Astrocyte (in vitro differentiated cells and primary cell): ENCODE results near the gene BTF3.

Experiments
- CTCF ChIP-seq: IDR thresholded peaks from 2 replicates; pipeline ENCODE4 v1.5.1; 2011; ENCODE audit warnings: low read depth, mild to moderate bottlenecking, inconsistent platforms, low read length, moderate library complexity; ENCODE audit not compliant: insufficient read depth
- EZH2 ChIP-seq: IDR thresholded peaks from 2 replicates; pipeline ENCODE4 v1.6.1; 2012; ENCODE audit warnings: mild to moderate bottlenecking, low read length, inconsistent platforms; ENCODE audit not compliant: insufficient read depth

- TF ChIP-seq CTCF (no peak), EZH2 (no peak)
Observed at GRCh38 chr5:73469878-73470277, 28.4 kb upstream of the BTF3 start.
